Heart left ventricle (tissue), 16 donors: ENCODE data around the gene C1orf105. TPM values are rescaled to one million over a fixed set of nuclear protein-coding genes. Genes with fewer than 3 reads are reported as not detected.

Source experiments
- ATAC-seq, 4 donors: fragments of 200-7000 bp; cut with Tn5 transposase; one replicate each; pipeline ENCODE4 v1.9.1; 2020 to 2022; ENCODE audit warnings: moderate library complexity in 4 of 4, mild to moderate bottlenecking in 3 of 4, moderate number of reproducible peaks in 1 of 4
- DNase-seq, 5 donors: peaks; one replicate each; pipeline ENCODE4 v3.0.0-alpha.2; 2020
- H3K27ac ChIP-seq, 12 donors: fragments of 200-600 bp; sonication (generic) in 4 of 12; one replicate each; pipeline versions ENCODE4 v1.5.0 to v1.8.0; 2016 to 2022; ENCODE audit warnings: mild to moderate bottlenecking in 2 of 12
- H3K27me3 ChIP-seq, 9 donors: fragments of 200-600 bp; sonication (generic) in 2 of 9; one replicate each; pipeline versions ENCODE4 v1.5.1 to v1.8.0; 2016 to 2022; ENCODE audit warnings: mild to moderate bottlenecking in 3 of 9
- H3K36me3 ChIP-seq, 9 donors: fragments of 200-600 bp; sonication (generic) in 2 of 9; one replicate each; pipeline versions ENCODE4 v1.5.0 to v1.8.0; 2018 to 2022; ENCODE audit warnings: mild to moderate bottlenecking in 2 of 9
- H3K4me1 ChIP-seq, 12 donors: fragments of 200-600 bp; sonication (generic) in 4 of 12; one replicate each; pipeline versions ENCODE4 v1.5.0 to v1.8.0; 2016 to 2022; ENCODE audit warnings: mild to moderate bottlenecking in 3 of 12
- H3K4me3 ChIP-seq, 12 donors: fragments of 200-600 bp; sonication (generic) in 4 of 12; one replicate each; pipeline versions ENCODE4 v1.5.0 to v1.8.0; 2017 to 2022; ENCODE audit warnings: mild to moderate bottlenecking in 9 of 12, moderate library complexity in 4 of 12
- H3K9me3 ChIP-seq, 12 donors: fragments of 200-600 bp; sonication (generic) in 4 of 12; one replicate each; pipeline versions ENCODE4 v1.5.0 to v1.8.0; 2016 to 2022; ENCODE audit warnings: mild to moderate bottlenecking in 1 of 12
- CTCF ChIP-seq, 12 donors: fragments of 200-600 bp; sonication (generic) in 4 of 12; IDR thresholded peaks; one replicate each; pipeline versions ENCODE4 v1.5.0 to v1.8.0; 2018 to 2022; ENCODE audit warnings: antibody characterized with exemption in 12 of 12, mild to moderate bottlenecking in 5 of 12
- POLR2A ChIP-seq, 2 donors: fragments of 450-650 bp; IDR thresholded peaks; one replicate each; pipeline ENCODE4 v1.6.1; 2017; ENCODE audit warnings: antibody characterized with exemption in 2 of 2, mild to moderate bottlenecking in 2 of 2, moderate library complexity in 2 of 2
- WGBS, 4 donors: extraction: QIAGEN DNeasy Blood & Tissue Kit in 2 of 4; methylation state at CpG; one replicate each; pipeline versions ENCODE4 v1.1.5 to v1.1.7; 2013 to 2018; 5-methylcytosine and 5-hydroxymethylcytosine counted together
- intact Hi-C, 10 donors: fragments of 100-400 bp; cut with DNase I; formaldehyde crosslinking; loops; one replicate each; pipeline versions ENCODE4 v1.11.1 to v1.14.2; 2022
- polyA plus RNA-seq, 2 donors: library from polyadenylated mRNA; stranded (reverse); fragments of 200-250 nt; gene quantifications; one replicate each; pipeline ENCODE4 v1.2.3, GENCODE V29; 2013
- total RNA-seq, 9 donors: library from RNA; depleted of rRNA in 2 of 9; stranded (reverse); fragments of >200 nt in 2 of 9; fragmentation: NEBNext Ultra II Directional in 3 of 9; extraction: Animal tissue kit (Norgen Biotek cat#: 25700) in 3 of 9; gene quantifications; one replicate each; pipeline versions ENCODE4 v1.1.0 to v1.2.4, GENCODE V29; 2016 to 2023
- donor health status: ischemic (EF 13 %, LVEDD 7.1; RV severe dilation, severe dysfunction).
- donor health status: healthy with polysubstance abuse.
- donor health status: DM: no; HTN: yes; CAD: no.
- donor health status: DM: no; HTN: no; CAD: no.
- donor health status: ischemic (EF 25% LVEDD 6.9; RV normal size, moderate dysfunction).
- donor health status: ischemic (EF 25% LVEDD 5.7; RV mildly dilated, moderate dysfunction).
- donor health status: healthy.
- donor health status: DM: yes; HTN: yes; CAD: no.
- donor health status: ischemic (EF 35%, LVEDD 5.7; RV mildly dilated, moderate dysfunction).
- donor health status: nonischemic (EF 11% LVEDD 7.7; RV severe dilation, severe dysfunction).
- donor health status: DM: yes; HTN: yes; CAD: no.
- donor health status: PGD.
- donor health status: ischemic (EF 29% LVEDD 5.4; RV normal size, mild dysfunction).
- donor health status: nonischemic (EF 23%, LVEDD 6.1; RV moderate dilation, normal function).

The C1orf105 gene
- total and polyA plus RNA-seq, 11 donors: 1.2 to 39.8 (median 6.7) TPM

GRCh38 chr1:172465617-172466016 is 45.1 kb downstream of the C1orf105 start:
- 60 to 69% (median 67%) methylated on average over 1 of the region's 1 CpG for WGBS, 4 donors
- Histone ChIP-seq H3K9me3 (no peaks in the 10 kb centered on the region), H3K4me3 (no peak overlapping the region), H3K27ac (peak overlapping the region in 1 of 12 donors; percentile 30), H3K4me1 (peaks cover 0 to 8% (median 0%) of the 10 kb centered on the region in 12 donors), H3K36me3 (no peaks in the 10 kb centered on the region), H3K27me3 (no peaks in the 10 kb centered on the region)
- TF ChIP-seq CTCF (IDR thresholded peaks at IDR 0.05) (no peak), POLR2A (IDR thresholded peaks at IDR 0.05) (no peak)
- no peak for DNase-seq
- intact Hi-C loops: no loop called here
- ATAC-seq: peak; percentile 42 to 89 (median 76)

GRCh38 chr1:172466795-172467407 is 46.4 kb downstream of the C1orf105 start:
- Histone ChIP-seq H3K4me3 (no peak overlapping the region), H3K27me3 (no peaks in the 10 kb centered on the region), H3K4me1 (peaks cover 0 to 8% (median 0%) of the 10 kb centered on the region in 12 donors), H3K36me3 (no peaks in the 10 kb centered on the region), H3K9me3 (no peaks in the 10 kb centered on the region), H3K27ac (no peak overlapping the region)
- TF ChIP-seq POLR2A (IDR thresholded peaks at IDR 0.05): no peak
- no peak for TF ChIP-seq CTCF (IDR thresholded peaks at IDR 0.05)
- WGBS, 4 donors: 81 to 97% (median 93%) methylated on average over 3 of the region's 3 CpGs
- intact Hi-C loops: no loop called here
- no peak for ATAC-seq
- DNase-seq: no peak

GRCh38 chr1:172467446-172467845 is 47.0 kb downstream of the C1orf105 start:
- ATAC-seq: no peak
- WGBS, 4 donors: 60 to 69% (median 60%) methylated on average over 3 of the region's 3 CpGs
- TF ChIP-seq POLR2A (IDR thresholded peaks at IDR 0.05) (no peak), CTCF (IDR thresholded peaks at IDR 0.05) (no peak)
- no peak overlapping the region for H3K27ac ChIP-seq
- intact Hi-C loops: no loop called here
- DNase-seq: no peak
- no peaks in the 10 kb centered on the region for H3K27me3 ChIP-seq
- no peaks in the 10 kb centered on the region for H3K9me3 ChIP-seq
- H3K36me3 ChIP-seq: no peaks in the 10 kb centered on the region
- peaks cover 0 to 8% (median 0%) of the 10 kb centered on the region in 12 donors for H3K4me1 ChIP-seq
- no peak overlapping the region for H3K4me3 ChIP-seq

GRCh38 chr1:172468296-172468695 is 47.8 kb downstream of the C1orf105 start:
- no peak overlapping the region for H3K27ac ChIP-seq
- H3K4me1 ChIP-seq: peaks cover 0 to 14% (median 0%) of the 10 kb centered on the region in 12 donors
- ATAC-seq (no peak), DNase-seq (no peak)
- intact Hi-C loops: no loop called here
- no peaks in the 10 kb centered on the region for H3K27me3 ChIP-seq
- TF ChIP-seq CTCF (IDR thresholded peaks at IDR 0.05): no peak
- no peak for TF ChIP-seq POLR2A (IDR thresholded peaks at IDR 0.05)
- WGBS, 4 donors: 77 to 83% (median 79%) methylated on average over 5 of the region's 5 CpGs
- H3K4me3 ChIP-seq: no peak overlapping the region
- H3K9me3 ChIP-seq: no peaks in the 10 kb centered on the region
- H3K36me3 ChIP-seq: no peaks in the 10 kb centered on the region
